ENCODE data around the gene MEF2A.

Gene MEF2A

DNA sequence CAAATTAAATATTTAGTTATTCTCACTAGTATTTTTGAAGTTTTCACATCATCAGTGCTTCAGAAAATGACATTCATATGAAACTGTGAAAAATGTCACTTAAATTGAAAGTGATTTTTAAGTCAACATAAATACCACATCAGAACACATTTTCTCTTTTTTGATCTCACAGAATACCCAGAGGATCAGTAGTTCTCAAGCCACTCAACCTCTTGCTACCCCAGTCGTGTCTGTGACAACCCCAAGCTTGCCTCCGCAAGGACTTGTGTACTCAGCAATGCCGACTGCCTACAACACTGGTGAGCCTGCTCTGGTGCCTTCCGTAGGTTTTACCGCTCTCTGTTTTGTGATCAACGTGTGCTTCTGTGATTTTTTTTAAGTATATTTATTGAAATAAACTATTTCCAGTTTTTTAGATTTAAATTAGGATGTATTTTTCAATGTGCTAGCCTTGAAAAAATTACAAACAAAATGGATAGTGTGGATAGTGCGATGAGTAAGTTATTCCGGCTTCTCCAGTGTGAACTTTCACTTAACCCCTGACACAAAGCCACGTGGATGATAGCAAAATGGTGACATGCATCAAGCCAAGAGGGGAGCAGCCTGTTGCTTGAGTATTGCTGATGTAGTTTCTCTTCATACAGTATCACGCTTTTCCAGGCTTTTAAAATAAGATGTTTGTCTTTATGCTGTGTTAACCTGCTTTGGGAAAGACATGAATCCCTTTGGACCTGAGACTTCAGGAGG is 140.9 kb downstream of the MEF2A start:
- DNase-seq, result no peak

- DNase-seq, result no peak
Observed at GRCh38 chr15:99707473-99708270, 141.9 kb downstream of the MEF2A start.

- peak in 2 of 14 donors; percentile 23 to 37 for DNase-seq
Observed at GRCh38 chr15:99708563-99708962, 142.8 kb downstream of the MEF2A start.

DNA sequence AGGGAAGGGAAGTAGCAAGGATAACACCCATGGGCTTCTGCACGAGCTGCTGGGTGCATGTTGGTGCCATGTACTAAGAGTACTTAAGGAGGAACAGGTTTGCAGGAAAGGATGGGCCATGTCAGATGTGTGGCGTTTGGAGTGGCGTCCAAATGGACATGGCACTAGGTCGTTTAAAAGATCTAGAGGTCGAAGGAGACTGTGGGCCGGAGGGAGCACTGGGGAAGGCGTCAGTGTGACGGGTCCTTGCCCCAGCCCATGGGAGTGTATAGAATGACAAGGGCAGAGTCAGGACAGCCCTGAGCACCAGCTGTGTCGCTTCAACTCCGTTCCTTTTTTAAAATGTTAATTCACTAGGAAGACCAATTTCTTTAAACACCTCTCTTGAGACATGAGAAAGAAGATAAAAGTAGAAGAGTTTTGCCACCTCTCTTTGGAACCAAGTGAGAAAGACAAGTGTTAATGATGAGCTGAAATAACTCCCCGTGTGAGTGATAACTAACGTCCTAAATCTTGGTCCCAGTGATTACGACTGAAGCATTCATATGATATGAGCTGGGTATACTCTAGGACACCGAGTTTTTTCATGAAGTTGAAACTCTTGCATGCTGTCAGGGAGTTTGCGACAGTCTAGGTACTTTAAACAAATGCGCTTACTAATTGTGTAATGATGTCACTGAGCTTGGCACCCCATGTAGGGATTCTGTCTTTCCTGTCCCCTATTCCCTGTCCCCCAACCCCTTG is 143.6 kb downstream of the MEF2A start:
- DNase-seq, result no peak

DNA sequence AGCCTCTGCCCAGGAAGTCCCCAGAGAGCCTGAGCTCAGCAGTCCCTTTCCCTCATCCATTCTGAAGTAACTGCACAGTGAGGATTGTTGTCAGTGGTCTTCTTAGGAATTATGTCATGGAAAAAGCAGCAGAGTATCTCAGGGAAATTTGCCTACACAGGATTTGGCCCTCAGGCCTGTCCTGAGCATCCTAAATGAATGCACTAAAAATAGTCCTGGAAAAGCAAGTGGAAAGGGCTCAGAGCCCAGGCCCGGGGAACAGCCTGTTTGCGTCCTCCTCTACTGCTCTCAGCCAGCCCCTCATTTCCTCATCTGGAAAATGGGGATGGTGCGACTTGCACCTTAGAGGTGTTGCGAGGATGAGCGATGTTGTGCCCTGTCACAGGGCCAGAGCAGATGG is 145.8 kb downstream of the MEF2A start:
- no peak for DNase-seq

- peak in 1 of 14 donors; percentile 10 for DNase-seq
Observed at GRCh38 chr15:99712415-99712814, 146.6 kb downstream of the MEF2A start.

- DNase-seq, result no peak
Observed at GRCh38 chr15:99716540-99717095, 150.8 kb downstream of the MEF2A start.

GRCh38 chr15:99717161-99718009 is 151.6 kb downstream of the MEF2A start:
- peak in 1 of 14 donors; percentile 32 for DNase-seq

GRCh38 chr15:99718421-99718820 is 152.6 kb downstream of the MEF2A start:
- DNase-seq, result no peak

DNA sequence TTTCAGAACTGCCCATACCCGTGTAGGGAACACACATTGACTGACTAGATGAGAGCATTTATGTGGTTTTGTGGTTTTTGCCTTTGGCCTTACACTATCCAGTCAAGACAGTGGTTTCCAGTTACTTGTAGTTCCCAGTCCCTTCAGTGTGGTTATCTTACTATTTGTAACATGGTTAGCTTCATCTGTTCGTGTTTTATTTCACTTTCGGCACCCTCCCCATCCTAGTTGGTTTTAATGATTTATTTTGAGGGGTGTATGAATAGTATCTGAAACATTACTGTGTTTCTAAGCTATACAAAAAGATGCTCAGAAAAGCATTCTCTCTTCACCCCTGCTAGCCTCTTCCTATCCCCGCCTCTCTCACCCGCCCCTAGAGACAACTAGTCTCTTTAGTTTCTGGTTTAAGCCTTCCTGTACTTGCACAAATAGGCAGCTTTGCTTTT is 153.3 kb downstream of the MEF2A start:
- DNase-seq, result no peak

DNA sequence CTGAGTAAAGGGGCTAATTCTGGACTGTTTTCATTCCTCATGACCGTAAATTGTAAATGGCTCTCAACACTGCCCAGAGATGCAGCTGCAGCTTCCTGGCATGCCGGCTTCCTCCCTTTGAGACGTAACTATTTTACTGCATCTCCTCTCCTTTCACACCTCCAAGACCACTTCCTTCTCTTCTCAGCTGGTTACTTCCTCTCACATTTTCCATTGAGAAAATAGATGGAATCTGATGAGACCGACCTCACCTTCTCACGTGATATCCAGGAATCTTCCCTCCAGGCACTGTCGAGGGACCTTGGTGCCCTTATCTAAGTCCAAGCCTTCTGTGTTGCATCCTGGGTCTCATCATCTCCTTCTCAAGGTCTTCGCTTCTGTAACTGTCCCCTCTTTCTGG is 154.7 kb downstream of the MEF2A start:
- no peak for DNase-seq

- DNase-seq, result no peak
Observed at GRCh38 chr15:99721104-99721778, 155.5 kb downstream of the MEF2A start.

GRCh38 chr15:99721896-99722295 is 156.1 kb downstream of the MEF2A start:
- no peak for DNase-seq

- no peak for DNase-seq
Observed at GRCh38 chr15:99722406-99722805, 156.6 kb downstream of the MEF2A start.

DNA sequence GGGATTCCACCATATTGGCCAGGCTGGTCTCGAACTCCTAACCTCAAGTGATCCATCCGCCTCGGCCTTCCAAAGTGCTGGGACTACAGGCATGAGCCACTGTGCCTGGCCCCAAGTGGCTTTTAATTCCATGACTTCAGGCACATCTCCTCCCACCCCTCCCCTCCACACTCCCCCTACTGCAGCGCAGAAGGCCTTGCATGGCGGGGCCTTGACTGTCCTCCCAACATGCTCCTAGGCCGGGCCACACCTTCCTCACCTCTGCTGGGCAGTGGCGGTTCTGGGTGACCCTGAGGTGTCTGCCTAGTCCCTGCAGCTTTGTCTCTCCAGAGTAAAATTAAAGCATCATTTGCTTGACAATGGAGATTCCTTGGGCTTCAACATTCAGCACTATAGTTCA is 160.5 kb downstream of the MEF2A start:
- no peak for DNase-seq

DNA sequence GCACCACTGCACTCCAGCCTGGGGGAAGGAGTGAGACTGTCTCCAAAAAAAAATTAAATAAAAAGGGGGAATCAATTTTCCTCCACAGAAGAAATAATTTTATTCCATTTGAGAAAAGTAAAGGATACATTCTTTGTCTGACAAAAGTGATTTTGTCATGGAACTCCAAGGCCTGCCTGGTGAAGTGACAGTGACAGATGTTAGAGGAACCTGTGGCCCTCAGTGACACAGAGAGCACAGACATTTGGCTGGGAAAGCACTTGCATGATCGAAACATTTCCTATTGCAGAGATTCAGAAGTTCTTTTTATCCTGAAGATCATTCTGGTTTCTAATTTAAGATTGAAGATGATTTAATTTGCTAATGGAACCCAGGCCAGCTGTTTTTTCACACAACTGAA is 161.5 kb downstream of the MEF2A start:
- no peak for DNase-seq

DNA sequence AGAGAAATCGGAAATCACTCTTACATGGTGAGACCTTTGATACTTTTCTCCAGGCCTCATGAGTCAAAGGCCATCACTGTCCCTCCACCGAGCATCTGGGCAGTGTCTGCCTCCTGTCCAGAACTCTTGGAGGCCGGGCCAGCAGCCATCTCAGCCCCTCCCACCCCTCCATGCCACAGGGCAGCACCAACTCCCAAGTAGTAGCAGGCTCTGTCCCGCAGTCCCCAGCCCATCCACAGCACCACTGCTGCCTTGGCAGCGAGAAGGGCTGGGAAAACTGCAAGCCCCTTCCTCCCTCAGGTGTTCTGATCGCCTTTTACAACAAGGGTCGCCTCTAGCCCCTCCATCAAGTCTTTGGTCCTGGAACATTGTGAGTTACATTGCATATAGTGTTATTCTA is 161.9 kb downstream of the MEF2A start:
- no peak for DNase-seq

DNA sequence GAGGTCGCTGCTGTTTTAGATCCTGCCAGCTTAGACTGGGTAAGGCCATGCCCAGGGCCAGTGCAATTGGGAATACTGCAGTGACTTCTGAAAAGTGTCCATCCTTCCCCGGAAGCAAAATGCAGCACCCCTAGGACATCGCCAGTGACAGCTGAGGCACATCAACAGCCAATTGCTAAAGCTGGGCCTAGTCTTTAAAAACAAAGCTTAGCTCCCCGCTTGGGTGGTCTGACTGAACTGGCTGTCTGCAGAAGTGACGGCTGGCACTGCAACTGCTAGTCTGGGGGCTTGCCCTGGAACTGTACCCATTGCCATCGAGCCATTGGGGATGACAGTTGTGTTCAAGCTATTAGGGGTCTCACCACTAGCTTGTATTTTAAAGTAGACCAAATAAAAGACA is 163.1 kb downstream of the MEF2A start:
- no peak for DNase-seq

DNA sequence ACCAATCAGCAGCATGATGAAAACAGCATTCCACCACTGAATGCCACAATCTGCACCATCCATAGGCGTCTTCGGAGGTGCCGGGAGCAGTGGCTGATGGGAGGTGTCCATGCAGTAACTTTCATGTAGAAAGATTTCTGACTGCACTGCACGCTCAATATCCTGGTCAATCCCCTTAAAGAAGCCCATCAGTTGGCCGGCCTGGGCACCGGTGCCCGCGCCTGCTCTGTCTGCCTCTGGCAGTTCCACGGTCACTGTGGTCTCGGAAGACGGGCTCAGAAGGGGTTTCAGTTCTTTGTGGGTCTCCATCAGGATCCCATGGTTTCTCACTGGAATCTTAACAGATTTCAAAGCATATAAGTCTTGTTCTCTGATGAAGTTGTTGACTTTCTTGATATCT is 163.5 kb downstream of the MEF2A start:
- no peak for DNase-seq

GRCh38 chr15:99729920-99730319 is 164.1 kb downstream of the MEF2A start:
- DNase-seq, result peak in 5 of 14 donors; percentile 14 to 29 (median 16)

All from C1 segment of cervical spinal cord (tissue), 14 donors.